HG03097 (cell line): ENCODE results near the gene CCDC146.

ENCODE experiments used
- ATAC-seq: cut with Tn5 transposase; IDR thresholded peaks from one replicate; pipeline ENCODE4 v1.9.1; 2021; ENCODE audit not compliant: unreplicated experiment, low FRiP score

The CCDC146 gene

GRCh38 chr7:77282897-77283296, 160.5 kb downstream of the CCDC146 start:
- no peak for ATAC-seq

- ATAC-seq, result no peak
Observed at GRCh38 chr7:77284005-77284404, 161.6 kb downstream of the CCDC146 start.

- ATAC-seq, result no peak
Observed at GRCh38 chr7:77284616-77285015, 162.2 kb downstream of the CCDC146 start.

- no peak for ATAC-seq
Observed at GRCh38 chr7:77288676-77289320, 166.4 kb downstream of the CCDC146 start.

- no peak for ATAC-seq
Observed at GRCh38 chr7:77289387-77289786, 167.0 kb downstream of the CCDC146 start.

- no peak for ATAC-seq
Observed at GRCh38 chr7:77290425-77290824, 168.0 kb downstream of the CCDC146 start.

GRCh38 chr7:77293046-77293445, 170.6 kb downstream of the CCDC146 start:
- no peak for ATAC-seq

- ATAC-seq, result no peak
Observed at GRCh38 chr7:77295549-77295948, 173.1 kb downstream of the CCDC146 start.

GRCh38 chr7:77306231-77307067, 184.0 kb downstream of the CCDC146 start:
- no peak for ATAC-seq

- ATAC-seq, result no peak
Observed at GRCh38 chr7:77308792-77309191, 186.4 kb downstream of the CCDC146 start.

GRCh38 chr7:77309714-77310220, 187.4 kb downstream of the CCDC146 start:
- ATAC-seq, result no peak

- ATAC-seq, result no peak
Observed at GRCh38 chr7:77310982-77311381, 188.6 kb downstream of the CCDC146 start.

GRCh38 chr7:77313085-77313484, 190.7 kb downstream of the CCDC146 start:
- no peak for ATAC-seq

GRCh38 chr7:77313876-77314480, 191.6 kb downstream of the CCDC146 start:
- no peak for ATAC-seq

- no peak for ATAC-seq
Observed at GRCh38 chr7:77315182-77315591, 192.8 kb downstream of the CCDC146 start.

GRCh38 chr7:77316219-77316978, 194.0 kb downstream of the CCDC146 start:
- ATAC-seq, result no peak

GRCh38 chr7:77318019-77318418, 195.6 kb downstream of the CCDC146 start:
- ATAC-seq, result no peak

GRCh38 chr7:77320137-77320536, 197.7 kb downstream of the CCDC146 start:
- no peak for ATAC-seq

GRCh38 chr7:77320714-77321113, 198.3 kb downstream of the CCDC146 start:
- ATAC-seq, result no peak

- ATAC-seq, result no peak
Observed at GRCh38 chr7:77321300-77321699, 198.9 kb downstream of the CCDC146 start.

- ATAC-seq, result no peak
Observed at GRCh38 chr7:77326131-77326530, 203.7 kb downstream of the CCDC146 start.
